Epithelial cell of prostate (primary cell): Measurements from ENCODE around the gene EFHD2.

Source experiments
- DNase-seq: peaks from one replicate; pipeline ENCODE4 v3.0.0-alpha.2; 2011; ENCODE audit warnings: low read depth, low spot score
- H3K27ac ChIP-seq: fragments of 450-650 bp; 2 replicates; pipeline ENCODE4 v1.5.1; 2017; ENCODE audit warnings: mild to moderate bottlenecking

EFHD2 gene

GRCh38 chr1:15410884-15411245, 1.2 kb downstream of the EFHD2 start:
- H3K27ac ChIP-seq = peak overlapping the region; percentile 48
- DNase-seq = no peak

- peak overlapping the region; percentile 48 for H3K27ac ChIP-seq
Observed at GRCh38 chr1:15411593-15412137, 2.0 kb downstream of the EFHD2 start.

GRCh38 chr1:15412175-15412800, 2.6 kb downstream of the EFHD2 start:
- peak overlapping the region; percentile 48 for H3K27ac ChIP-seq
- DNase-seq = no peak

More at GRCh38 chr1:15411593-15412137, 2.0 kb downstream of the EFHD2 start:
- DNase-seq = no peak

DNA sequence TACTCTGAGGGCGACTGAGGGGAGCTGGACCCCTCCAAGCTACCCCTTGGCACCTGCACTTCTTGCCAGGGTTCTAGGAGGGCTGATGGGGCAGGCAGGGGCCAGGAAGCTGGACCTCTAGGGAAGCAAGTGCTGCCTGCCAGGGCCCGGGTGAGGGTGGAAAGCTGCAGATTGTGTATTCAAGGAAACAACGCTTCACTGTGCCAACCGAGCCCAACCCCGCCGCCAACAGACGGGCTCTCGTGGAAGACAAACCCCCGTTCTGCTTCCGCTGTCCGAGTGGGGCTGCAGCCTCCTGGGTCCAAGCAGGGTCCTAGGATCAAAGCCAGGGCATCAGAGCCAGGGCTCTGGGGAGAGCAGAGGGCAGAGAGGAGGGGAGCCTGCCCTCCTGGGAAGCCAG, 3.2 kb downstream of the EFHD2 start:
- DNase-seq = no peak
- no peak overlapping the region for H3K27ac ChIP-seq

GRCh38 chr1:15413563-15414444, 4.1 kb downstream of the EFHD2 start:
- no peak overlapping the region for H3K27ac ChIP-seq

DNA sequence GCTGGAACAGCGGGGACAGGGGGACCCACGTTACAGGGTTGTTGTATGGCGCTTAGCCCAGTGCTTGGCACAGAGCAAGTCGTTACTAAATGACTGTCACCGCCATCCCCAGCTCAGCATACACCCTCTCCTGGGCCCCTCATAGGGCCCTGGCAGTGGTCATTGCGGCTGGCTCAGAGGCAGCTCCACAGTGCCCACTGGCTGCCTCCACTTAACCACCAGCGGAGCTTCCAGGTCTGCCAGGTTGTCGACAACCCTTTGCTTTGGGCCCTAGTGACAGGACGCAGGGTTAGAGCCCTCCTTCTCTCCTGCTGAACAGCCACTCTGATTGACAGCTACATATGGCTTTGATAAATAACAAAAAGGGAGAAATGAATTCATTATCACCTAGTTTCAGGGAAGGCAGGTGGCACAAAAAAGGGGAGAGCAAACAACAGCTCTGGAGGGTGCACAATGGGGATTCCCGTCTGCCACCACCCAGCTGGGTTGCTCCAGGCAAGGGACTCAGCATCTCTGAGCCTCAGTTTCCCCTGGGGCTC, 4.8 kb downstream of the EFHD2 start:
- H3K27ac ChIP-seq = peak overlapping the region; percentile 92
- DNase-seq = no peak

More at GRCh38 chr1:15413563-15414444, 4.1 kb downstream of the EFHD2 start:
- DNase-seq = no peak

DNA sequence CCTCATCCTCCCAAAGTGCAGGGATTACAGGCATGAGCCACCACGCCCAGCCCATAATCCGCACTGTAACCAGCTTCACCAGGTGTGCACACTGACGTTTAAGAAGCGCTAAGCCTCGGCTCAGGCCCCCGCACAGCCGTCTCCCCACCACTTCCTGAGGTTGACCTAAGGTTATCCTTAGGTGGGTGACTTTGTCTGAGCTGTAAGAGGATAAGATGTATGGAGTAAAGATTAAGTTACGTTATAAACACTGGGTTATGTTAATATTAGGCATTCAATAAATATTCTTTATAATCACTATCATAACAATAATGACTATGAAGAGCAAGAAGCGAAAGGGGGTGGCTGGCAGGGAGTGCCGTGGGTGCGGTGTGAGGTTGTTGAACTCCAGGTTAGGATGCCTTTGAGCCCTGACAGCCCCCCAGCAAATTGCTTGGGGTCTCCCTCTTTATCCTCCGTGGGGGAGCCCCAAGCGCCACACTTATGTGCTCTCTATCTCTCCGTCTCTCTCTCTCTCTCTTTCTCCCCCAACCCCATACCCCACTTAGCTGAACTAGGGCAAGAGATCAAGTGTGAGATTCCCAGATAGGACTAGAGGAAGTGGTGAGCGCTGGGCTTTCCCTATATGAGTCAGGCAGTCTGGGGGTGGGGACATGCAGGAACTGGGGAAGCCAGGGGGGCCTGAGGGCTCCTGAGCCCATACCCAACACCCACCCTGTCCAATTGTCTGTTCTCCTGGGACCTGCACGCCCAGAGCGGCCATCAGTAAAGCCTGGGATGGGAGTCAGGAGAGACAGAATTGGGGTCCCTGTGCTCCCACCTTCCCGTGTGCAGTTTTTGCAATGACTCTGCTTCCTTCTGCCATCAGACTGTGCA, 7.6 kb downstream of the EFHD2 start:
- H3K27ac ChIP-seq = peak overlapping the region; percentile 92
- DNase-seq = no peak

DNA sequence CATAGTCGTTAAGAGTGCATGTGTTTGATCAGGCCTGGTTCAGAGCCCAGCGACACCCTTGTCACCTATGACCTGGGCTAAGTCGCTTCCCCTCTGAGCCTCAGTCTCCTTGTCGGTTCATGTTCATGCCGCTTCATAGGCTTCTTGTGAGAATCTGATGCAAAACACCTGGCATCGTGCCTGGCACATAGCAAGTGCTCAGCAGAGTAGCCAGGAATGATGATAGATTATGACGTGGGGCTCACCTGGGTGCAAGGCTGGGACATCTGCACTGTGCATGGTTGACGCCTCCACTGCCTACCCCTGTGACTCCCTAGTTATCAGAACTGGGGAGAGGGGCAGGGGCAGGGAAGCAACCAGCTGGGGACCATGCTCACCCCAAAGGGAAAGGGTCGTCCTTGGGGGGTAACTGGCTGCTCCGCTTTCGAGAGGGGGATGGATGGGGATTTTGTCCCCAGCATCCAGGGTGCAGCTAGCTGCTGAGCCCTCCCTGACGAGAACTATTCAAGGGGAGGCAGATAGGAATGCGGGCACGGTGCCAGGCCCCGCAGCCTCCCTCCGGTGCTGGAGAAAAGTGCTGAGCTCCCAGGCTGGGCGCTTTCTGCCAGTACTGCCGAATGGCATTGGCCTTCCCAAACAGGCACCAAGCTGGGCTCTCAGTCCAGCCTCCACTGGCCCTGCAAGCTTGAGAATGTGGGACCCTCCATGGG, 9.3 kb downstream of the EFHD2 start:
- DNase-seq = peak; percentile 68
- H3K27ac ChIP-seq = peak overlapping the region; percentile 92

DNA sequence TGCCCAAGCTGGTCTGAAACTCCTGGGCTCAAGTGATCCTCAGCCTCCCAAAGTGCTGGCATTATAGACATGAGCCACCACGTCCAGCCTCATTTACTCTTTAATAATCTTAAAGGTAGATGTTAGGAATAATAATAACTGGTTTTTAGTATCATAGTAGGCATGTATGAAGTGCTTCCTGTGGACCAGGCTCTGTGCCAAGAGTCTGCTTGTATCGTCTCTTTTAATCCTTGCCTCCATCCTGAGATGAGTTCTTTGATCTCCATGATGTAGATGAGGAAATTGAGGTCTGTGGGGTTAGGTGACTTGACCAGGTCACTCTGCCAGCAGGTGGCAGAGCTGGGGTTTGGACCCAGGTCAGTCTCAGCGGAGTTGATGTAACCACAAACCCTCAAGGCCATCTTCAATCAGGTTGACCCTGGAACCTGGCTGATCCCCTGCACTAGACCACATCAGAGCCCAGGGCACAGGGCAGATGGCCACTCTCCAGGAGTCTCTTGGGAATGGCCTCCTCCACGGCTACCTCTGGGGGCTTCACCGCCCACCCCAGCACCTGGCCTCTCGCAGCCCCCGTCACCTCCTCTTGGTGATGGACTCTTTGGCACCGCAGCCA, 11.3 kb downstream of the EFHD2 start:
- DNase-seq = no peak
- H3K27ac ChIP-seq = no peak overlapping the region

DNA sequence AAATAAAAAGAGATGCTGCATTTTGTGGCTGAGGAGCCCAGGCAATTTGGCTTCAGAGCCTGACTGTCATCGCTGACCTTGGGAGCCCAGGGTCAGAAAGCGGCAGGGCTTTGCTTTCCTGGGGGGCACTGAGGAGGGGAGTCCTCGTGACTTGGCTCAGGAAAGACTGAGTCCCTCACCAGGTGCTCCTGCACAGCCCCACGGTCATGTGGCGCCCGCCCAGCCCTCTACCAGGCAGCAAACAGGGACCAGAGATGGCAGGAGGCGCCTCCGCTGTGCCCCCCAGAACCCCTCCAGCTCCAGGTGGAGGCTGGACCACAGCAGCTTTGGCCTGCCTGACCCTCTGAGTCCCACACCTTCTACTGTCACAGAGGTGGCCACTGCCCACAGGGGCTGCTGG, 13.2 kb downstream of the EFHD2 start:
- DNase-seq = no peak

GRCh38 chr1:15423355-15424077, 13.8 kb downstream of the EFHD2 start:
- no peak for DNase-seq
- no peak overlapping the region for H3K27ac ChIP-seq

More for the DNA sequence above, 13.2 kb downstream of the EFHD2 start:
- no peak overlapping the region for H3K27ac ChIP-seq

- no peak overlapping the region for H3K27ac ChIP-seq
- no peak for DNase-seq
Observed at GRCh38 chr1:15424146-15424667, 14.5 kb downstream of the EFHD2 start.

- H3K27ac ChIP-seq = no peak overlapping the region
Observed at GRCh38 chr1:15424981-15425380, 15.3 kb downstream of the EFHD2 start.

DNA sequence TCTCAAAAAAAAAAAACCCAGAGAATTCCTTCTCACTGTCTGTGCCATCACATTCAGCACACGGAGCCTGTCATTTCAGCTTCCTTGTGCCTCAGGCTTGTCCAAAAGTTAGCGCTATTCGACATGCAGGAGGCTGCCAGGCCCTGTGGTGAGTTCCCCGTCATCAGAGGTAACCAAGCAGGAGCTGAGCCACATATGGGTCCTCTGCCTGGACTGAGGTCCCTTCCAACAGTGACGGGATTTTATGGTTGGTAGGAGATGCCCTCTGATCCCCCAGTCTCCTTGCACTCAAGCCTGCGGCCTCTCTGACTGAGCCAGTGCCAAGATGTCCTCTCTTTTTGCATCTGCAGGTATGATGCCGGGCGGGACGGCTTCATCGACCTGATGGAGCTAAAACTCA, 15.8 kb downstream of the EFHD2 start:
- H3K27ac ChIP-seq = no peak overlapping the region
- DNase-seq = no peak

More at GRCh38 chr1:15424981-15425380, 15.3 kb downstream of the EFHD2 start:
- no peak for DNase-seq

DNA sequence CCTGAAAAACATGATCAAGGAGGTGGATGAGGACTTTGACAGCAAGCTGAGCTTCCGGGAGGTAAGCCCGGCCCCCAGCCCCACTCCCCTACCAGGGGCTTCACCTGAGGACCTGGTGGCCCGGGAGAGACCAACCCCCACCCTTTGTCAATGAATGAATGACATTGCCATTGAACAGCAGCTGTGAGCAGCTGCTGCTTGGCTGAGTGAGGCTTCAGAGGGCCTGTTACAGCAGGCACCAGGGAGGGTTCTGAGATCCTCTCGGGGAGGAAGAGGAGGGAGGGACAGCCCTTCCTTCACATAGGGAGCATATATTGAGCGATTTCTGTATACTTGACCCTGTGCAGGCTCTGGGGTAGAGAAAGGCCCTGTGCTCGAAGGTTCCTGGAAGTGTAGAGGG, 16.3 kb downstream of the EFHD2 start:
- DNase-seq = no peak
- peak overlapping the region; percentile 35 for H3K27ac ChIP-seq

DNA sequence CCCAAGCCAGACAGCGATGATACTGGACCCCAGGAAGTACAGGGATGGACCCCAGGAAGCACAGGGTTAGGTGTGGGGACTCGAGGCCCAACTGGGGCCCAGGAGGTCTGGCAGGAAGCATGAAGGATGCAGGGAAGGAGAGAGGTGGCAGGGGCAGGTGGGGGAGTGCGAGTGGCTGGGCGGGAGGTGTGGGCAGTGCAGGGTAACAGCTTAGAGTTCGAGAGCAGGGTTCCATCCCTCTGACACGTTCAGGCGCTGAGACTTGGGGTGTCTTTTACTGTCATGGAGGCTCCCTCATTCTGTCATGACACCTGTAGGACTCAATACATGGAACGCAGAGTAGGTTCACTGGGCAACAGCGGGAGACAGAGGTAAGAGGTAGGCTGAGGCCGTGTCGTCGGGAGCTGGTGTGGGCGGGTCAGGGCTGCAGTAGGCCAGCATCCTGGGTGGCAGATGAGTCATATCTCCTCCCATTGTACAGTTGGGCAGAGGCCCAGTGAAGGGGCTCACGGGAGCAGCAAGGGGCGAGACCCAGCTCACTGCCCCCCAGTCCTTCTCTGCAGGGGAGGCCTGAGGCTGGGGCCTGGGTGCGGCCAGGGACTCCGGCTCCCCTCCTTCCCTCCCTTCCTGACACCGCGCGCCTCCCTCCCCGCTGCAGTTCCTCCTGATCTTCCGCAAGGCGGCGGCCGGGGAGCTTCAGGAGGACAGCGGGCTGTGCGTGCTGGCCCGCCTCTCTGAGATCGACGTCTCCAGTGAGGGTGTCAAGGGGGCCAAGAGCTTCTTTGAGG, 17.0 kb downstream of the EFHD2 start:
- DNase-seq = no peak
- peak overlapping the region; percentile 35 for H3K27ac ChIP-seq

DNA sequence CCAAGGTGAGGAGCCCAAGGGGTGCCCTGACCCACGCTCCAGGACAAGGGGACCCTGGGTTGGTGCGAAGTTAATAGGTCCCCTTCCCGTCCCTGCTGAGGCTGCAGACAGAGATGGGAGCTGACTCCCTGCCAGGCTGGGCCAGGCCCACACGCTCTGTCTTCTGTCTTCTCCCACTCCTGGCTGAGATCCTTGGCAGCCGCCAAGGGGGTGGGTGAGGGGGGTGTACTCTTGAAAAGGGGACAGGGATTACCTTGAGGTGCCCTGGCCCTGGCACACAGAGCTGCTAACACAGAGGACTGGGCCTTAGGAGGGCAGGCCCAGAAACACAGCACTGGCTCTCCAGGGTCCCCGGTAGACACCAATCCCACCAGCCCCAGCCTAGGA, 17.6 kb downstream of the EFHD2 start:
- H3K27ac ChIP-seq = peak overlapping the region; percentile 35
- DNase-seq = no peak
